Activated naive CD4-positive, alpha-beta T cell treated with anti-CD3 and anti-CD28 coated beads, Interleukin-2, amount 50 U/mL, for 24 hours (primary cell): ENCODE measurements around the gene TRAF2.

Experiments used
- H3K27ac Mint-ChIP-seq: one replicate; pipeline ENCODE4 v1.8.0; 2021; ENCODE audit warnings: mild to moderate bottlenecking, mixed read lengths
- H3K27me3 Mint-ChIP-seq: one replicate; pipeline ENCODE4 v1.8.0; 2021; ENCODE audit warnings: mixed read lengths
- H3K36me3 Mint-ChIP-seq: one replicate; pipeline ENCODE4 v1.8.0; 2021; ENCODE audit warnings: mixed read lengths
- H3K4me1 Mint-ChIP-seq: one replicate; pipeline ENCODE4 v1.8.0; 2021; ENCODE audit warnings: mixed read lengths
- H3K4me3 Mint-ChIP-seq: one replicate; pipeline ENCODE4 v1.8.0; 2021; ENCODE audit warnings: mild to moderate bottlenecking, mixed read lengths
- H3K9me3 Mint-ChIP-seq: one replicate; pipeline ENCODE4 v1.8.0; 2021; ENCODE audit warnings: mixed read lengths

Gene TRAF2

GRCh38 chr9:136951541-136952320 lies 65.4 kb downstream of the TRAF2 start, which contains the start of gene LCN12:
TSS of gene LCN12 (plus strand) at chr9:136952273. CDS start at chr9:136952328, 55 bp downstream.
- Mint-ChIP-seq H3K27ac (no peak within 1 kb of the TSS), H3K4me1 (no peaks in the 10 kb centered on the region), H3K36me3 (peaks cover 2% of the 10 kb centered on the region), H3K9me3 (peaks cover 4% of the 10 kb centered on the region), H3K27me3 (no peaks in the 10 kb centered on the region), H3K4me3 (peak within 1 kb of the TSS; percentile 4)

DNA sequence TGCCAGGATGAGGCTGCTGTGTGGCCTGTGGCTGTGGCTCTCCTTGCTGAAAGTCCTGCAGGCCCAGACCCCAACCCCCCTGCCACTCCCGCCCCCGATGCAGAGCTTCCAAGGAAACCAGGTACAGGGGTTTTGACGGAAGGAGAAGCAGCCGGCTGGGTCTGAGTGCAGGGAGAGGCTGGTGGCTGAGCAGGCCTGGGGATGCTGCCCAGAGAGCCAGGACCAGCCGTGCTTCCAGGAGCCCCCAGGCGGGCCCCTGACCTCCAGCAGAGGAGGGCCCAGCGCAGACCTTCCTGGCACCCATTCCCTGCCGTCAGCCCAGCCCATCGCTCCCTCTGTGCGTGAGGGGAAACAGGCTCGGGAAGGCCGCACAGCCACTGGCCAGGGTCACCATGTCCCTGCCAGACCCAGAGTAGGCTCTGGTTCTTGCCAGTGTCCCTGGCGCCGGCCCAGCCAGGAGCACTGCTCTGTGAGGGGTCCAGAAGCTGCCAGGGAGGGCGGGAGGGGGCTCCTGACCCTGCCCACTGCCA lies 66.1 kb downstream of the TRAF2 start:
- H3K36me3 Mint-ChIP-seq = peaks cover 2% of the 10 kb centered on the region

GRCh38 chr9:136952876-136953770 lies 66.8 kb downstream of the TRAF2 start:
- Mint-ChIP-seq H3K4me3 (no peak overlapping the region), H3K27me3 (no peaks in the 10 kb centered on the region), H3K27ac (no peak overlapping the region), H3K36me3 (peaks cover 2% of the 10 kb centered on the region), H3K4me1 (no peaks in the 10 kb centered on the region), H3K9me3 (peaks cover 5% of the 10 kb centered on the region)

More for the DNA sequence above, 66.1 kb downstream of the TRAF2 start:
- H3K27me3 Mint-ChIP-seq = no peaks in the 10 kb centered on the region
- no peak overlapping the region for H3K27ac Mint-ChIP-seq
- H3K4me3 Mint-ChIP-seq = no peak overlapping the region
- no peaks in the 10 kb centered on the region for H3K4me1 Mint-ChIP-seq
- H3K9me3 Mint-ChIP-seq = peaks cover 5% of the 10 kb centered on the region

GRCh38 chr9:136953771-136954269 lies 67.5 kb downstream of the TRAF2 start:
- H3K27me3 Mint-ChIP-seq = no peaks in the 10 kb centered on the region
- peaks cover 2% of the 10 kb centered on the region for H3K36me3 Mint-ChIP-seq
- no peaks in the 10 kb centered on the region for H3K4me1 Mint-ChIP-seq
- H3K4me3 Mint-ChIP-seq = no peak overlapping the region
- peaks cover 5% of the 10 kb centered on the region for H3K9me3 Mint-ChIP-seq
- no peak overlapping the region for H3K27ac Mint-ChIP-seq

DNA sequence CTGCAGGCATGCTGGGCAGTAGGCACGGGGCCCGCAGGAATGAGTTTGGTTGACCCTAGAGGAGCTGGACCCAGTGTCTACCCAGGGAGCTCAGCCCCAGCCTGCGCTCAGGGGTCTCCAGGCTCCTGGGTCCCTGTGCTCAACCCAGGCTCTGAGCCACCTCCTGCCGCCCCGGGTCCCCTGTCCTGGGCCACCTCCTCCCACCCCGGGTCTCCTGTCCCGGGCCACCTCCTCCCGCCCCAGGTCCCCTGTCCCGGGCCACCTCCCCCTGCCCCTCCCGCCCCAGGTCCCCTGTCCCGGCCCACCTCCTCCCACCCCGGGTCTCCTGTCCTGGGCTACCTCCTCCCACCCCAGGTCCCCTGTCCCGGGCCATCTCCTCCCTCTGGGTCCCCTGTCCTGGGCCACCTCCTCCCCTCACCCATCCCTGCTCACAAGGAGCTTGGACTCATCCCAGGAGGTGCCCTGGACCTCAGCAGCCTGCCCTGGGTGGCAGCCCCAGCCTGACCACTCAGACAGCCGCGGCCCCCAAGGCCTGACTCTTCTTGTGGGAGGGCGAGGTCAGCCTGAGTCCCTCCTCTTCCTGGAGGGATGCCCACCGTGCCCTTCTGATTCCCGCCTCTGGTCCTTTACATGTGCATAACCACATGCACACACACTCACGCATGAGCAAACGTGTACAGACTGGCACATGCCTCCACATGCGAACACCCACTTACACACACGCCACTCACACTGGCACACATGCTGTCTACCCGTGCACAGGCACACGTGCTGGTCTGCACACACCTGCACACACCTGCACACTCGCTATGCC lies 68.2 kb downstream of the TRAF2 start:
- Mint-ChIP-seq H3K4me1 (no peaks in the 10 kb centered on the region), H3K4me3 (no peak overlapping the region), H3K27ac (no peak overlapping the region), H3K27me3 (no peaks in the 10 kb centered on the region), H3K36me3 (peaks cover 2% of the 10 kb centered on the region), H3K9me3 (peaks cover 5% of the 10 kb centered on the region)

DNA sequence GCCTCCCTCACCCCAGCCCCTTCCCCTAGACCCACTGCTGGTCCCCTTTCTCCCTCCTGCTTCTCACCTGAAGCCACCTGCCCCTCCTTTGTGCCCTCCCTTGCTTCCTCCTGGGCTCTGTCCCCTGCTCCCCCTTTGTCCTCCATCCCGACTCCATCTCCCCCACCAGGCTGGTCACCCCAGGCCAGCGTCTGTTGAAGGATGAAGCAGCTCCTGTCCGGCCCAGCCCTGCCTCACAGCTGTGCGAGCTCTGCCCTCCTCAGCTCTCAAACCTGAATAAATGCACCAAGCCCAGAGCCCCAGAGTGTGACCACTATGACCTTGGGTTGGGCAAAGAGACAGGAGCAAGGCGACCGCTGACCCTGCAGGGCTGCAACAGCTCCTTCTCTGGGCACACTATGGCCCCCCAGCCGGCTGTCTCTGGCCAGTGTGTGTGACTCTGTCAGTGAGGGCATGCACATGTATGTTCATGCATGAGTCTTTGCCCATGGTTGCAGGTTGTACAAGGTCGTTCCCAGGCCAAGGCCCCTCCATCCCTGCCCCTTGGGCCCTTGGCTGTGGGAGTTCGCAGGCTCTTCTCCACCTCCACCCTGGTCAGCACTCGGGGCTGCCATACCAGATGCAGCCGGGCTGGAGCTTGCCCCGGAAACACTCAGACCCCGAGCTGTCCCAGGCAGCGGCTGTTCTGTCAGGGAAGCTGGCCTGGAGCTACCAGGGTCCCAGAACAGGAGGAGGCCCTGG lies 69.1 kb downstream of the TRAF2 start:
- no peak overlapping the region for H3K27ac Mint-ChIP-seq
- peaks cover 2% of the 10 kb centered on the region for H3K36me3 Mint-ChIP-seq
- no peak overlapping the region for H3K4me3 Mint-ChIP-seq
- peaks cover 3% of the 10 kb centered on the region for H3K4me1 Mint-ChIP-seq
- H3K27me3 Mint-ChIP-seq = no peaks in the 10 kb centered on the region
- peaks cover 5% of the 10 kb centered on the region for H3K9me3 Mint-ChIP-seq

- Mint-ChIP-seq H3K27ac (no peak overlapping the region), H3K4me1 (peaks cover 3% of the 10 kb centered on the region), H3K36me3 (peaks cover 2% of the 10 kb centered on the region), H3K9me3 (peaks cover 5% of the 10 kb centered on the region), H3K4me3 (no peak overlapping the region), H3K27me3 (no peaks in the 10 kb centered on the region)
Measured at GRCh38 chr9:136955943-136956335, 69.6 kb downstream of the TRAF2 start.

DNA sequence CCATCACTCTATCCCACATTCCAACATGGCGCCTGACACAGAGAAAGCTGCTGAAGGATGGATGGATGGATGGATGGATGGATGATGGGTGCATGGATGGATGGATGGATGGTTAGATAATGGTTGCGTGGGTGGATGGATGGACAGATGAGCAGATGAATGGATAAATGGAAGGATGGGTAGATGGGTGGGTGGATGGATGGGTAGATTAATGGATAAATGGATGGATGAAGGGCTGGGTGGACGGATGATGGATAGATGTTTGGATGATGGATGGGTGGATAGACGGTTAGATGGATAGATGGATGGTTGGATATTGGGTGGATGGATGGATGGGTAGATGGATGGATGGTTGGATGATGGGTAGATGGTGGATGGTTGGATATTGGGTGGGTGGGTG lies 70.3 kb downstream of the TRAF2 start:
- Mint-ChIP-seq H3K27me3 (no peaks in the 10 kb centered on the region), H3K4me1 (peaks cover 3% of the 10 kb centered on the region), H3K27ac (peak overlapping the region; percentile 71), H3K9me3 (peaks cover 5% of the 10 kb centered on the region), H3K36me3 (peaks cover 2% of the 10 kb centered on the region), H3K4me3 (no peak overlapping the region)

DNA sequence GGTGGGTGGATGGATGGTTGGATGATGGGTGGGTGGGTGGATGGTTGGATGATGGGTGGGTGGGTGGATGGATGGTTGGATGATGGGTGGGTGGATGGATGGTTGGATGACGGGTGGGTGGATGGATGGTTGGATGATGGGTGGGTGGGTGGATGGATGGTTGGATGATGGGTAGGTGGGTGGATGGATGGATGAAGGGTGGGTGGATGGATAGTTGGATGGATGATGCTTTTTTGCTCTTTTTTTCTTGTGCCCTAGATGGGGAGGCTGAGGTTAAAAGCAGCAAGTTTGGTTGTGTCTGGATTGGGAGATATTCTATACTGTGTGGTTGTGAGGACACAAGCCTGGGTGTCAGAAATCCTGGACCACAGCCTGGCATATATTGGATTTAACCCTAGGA lies 71.1 kb downstream of the TRAF2 start:
- Mint-ChIP-seq H3K9me3 (peaks cover 5% of the 10 kb centered on the region), H3K27me3 (no peaks in the 10 kb centered on the region), H3K36me3 (peaks cover 2% of the 10 kb centered on the region), H3K4me1 (peaks cover 3% of the 10 kb centered on the region), H3K27ac (peak overlapping the region; percentile 55), H3K4me3 (no peak overlapping the region)

- H3K27ac Mint-ChIP-seq = no peak overlapping the region
- H3K9me3 Mint-ChIP-seq = peaks cover 5% of the 10 kb centered on the region
- no peaks in the 10 kb centered on the region for H3K27me3 Mint-ChIP-seq
- peaks cover 2% of the 10 kb centered on the region for H3K36me3 Mint-ChIP-seq
- peaks cover 3% of the 10 kb centered on the region for H3K4me1 Mint-ChIP-seq
- H3K4me3 Mint-ChIP-seq = no peak overlapping the region
Measured at GRCh38 chr9:136957901-136958300, 71.6 kb downstream of the TRAF2 start.

GRCh38 chr9:136958473-136958872 lies 72.2 kb downstream of the TRAF2 start:
- peaks cover 2% of the 10 kb centered on the region for H3K36me3 Mint-ChIP-seq
- H3K9me3 Mint-ChIP-seq = peaks cover 5% of the 10 kb centered on the region
- peaks cover 3% of the 10 kb centered on the region for H3K4me1 Mint-ChIP-seq
- no peak overlapping the region for H3K4me3 Mint-ChIP-seq
- no peak overlapping the region for H3K27ac Mint-ChIP-seq
- no peaks in the 10 kb centered on the region for H3K27me3 Mint-ChIP-seq

- Mint-ChIP-seq H3K4me3 (no peak overlapping the region), H3K4me1 (peaks cover 3% of the 10 kb centered on the region), H3K9me3 (peaks cover 5% of the 10 kb centered on the region), H3K27ac (peak overlapping the region; percentile 30), H3K36me3 (peaks cover 2% of the 10 kb centered on the region), H3K27me3 (no peaks in the 10 kb centered on the region)
Measured at GRCh38 chr9:136958898-136959850, 72.9 kb downstream of the TRAF2 start.

DNA sequence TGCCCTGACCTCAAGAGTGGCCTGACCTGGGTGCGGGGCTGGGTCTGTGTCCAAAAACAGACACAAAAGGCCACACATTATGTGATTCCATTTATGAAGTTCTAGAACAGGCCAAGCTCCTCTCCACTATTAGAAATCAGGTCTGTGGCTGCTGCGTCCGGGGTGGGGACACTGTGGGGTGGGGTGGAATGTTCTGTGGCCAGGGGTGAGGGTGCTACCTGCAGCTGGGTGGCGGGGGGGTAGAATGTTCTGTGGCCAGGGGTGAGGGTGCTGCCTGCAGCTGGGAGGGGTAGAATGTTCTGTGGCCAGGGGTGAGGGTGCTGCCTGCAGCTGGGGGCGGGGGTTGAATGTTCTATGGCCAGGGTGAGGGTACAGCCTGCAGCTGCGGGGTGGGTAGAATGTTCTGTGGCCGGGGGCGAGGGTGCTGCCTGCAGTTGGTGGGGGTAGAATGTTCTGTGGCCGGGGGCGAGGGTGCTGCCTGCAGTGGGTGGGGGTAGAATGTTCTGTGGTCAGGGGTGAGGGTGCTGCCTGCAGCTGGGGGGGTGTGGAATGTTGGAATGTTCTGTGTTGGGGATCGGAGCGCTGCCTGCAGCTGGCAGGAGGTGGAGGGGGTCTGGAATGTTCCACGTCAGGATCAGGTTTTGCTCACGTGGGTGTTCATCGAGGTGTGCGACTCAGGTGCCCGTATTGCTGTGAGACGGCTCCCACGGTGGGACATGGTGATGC lies 74.1 kb downstream of the TRAF2 start:
- Mint-ChIP-seq H3K9me3 (peaks cover 5% of the 10 kb centered on the region), H3K27ac (peak overlapping the region; percentile 17), H3K4me3 (no peak overlapping the region), H3K4me1 (peaks cover 11% of the 10 kb centered on the region), H3K36me3 (peaks cover 2% of the 10 kb centered on the region), H3K27me3 (no peaks in the 10 kb centered on the region)
